ENCODE data around the gene LRP5.

LRP5 gene

GRCh38 chr11:68350759-68351449, 38.5 kb downstream of the LRP5 start:
- DNase-seq: no peak

GRCh38 chr11:68351450-68352275, 39.3 kb downstream of the LRP5 start:
- DNase-seq: no peak

GRCh38 chr11:68352591-68352990, 40.2 kb downstream of the LRP5 start:
- no peak for DNase-seq

GRCh38 chr11:68353118-68353517, 40.7 kb downstream of the LRP5 start:
- DNase-seq: no peak

GRCh38 chr11:68353669-68354068, 41.3 kb downstream of the LRP5 start:
- DNase-seq: no peak

GRCh38 chr11:68354148-68354872, 41.9 kb downstream of the LRP5 start:
- DNase-seq: no peak

- DNase-seq: no peak
Observed at GRCh38 chr11:68355471-68355870, 43.1 kb downstream of the LRP5 start.

- DNase-seq: no peak
Observed at GRCh38 chr11:68357568-68357967, 45.2 kb downstream of the LRP5 start.

- no peak for DNase-seq
Observed at GRCh38 chr11:68358416-68358815, 46.0 kb downstream of the LRP5 start.

- DNase-seq: no peak
Observed at GRCh38 chr11:68361702-68362101, 49.3 kb downstream of the LRP5 start.

GRCh38 chr11:68362801-68363379, 50.5 kb downstream of the LRP5 start:
- no peak for DNase-seq

- no peak for DNase-seq
Observed at GRCh38 chr11:68363776-68364175, 51.4 kb downstream of the LRP5 start.

GRCh38 chr11:68364581-68364980, 52.2 kb downstream of the LRP5 start:
- DNase-seq: no peak

GRCh38 chr11:68365943-68366435, 53.6 kb downstream of the LRP5 start:
- DNase-seq: no peak

- DNase-seq: no peak
Observed at GRCh38 chr11:68367252-68367651, 54.9 kb downstream of the LRP5 start.

- no peak for DNase-seq
Observed at GRCh38 chr11:68369756-68370155, 57.4 kb downstream of the LRP5 start.

GRCh38 chr11:68370211-68371111, 58.1 kb downstream of the LRP5 start:
- no peak for DNase-seq

- DNase-seq: no peak
Observed at GRCh38 chr11:68371171-68372041, 59.0 kb downstream of the LRP5 start.

- DNase-seq: no peak
Observed at GRCh38 chr11:68372114-68372513, 59.7 kb downstream of the LRP5 start.

- DNase-seq: no peak
Observed at GRCh38 chr11:68372625-68373024, 60.2 kb downstream of the LRP5 start.

- no peak for DNase-seq
Observed at GRCh38 chr11:68373189-68373814, 60.9 kb downstream of the LRP5 start.

Measured in stimulated activated CD4-positive, alpha-beta T cell treated with anti-CD3 and anti-CD28 coated beads, Interleukin-4, amount 100 ng/mL, for 24 hours (primary cell).